PC-9 (cell line): ENCODE data around the gene EXOC4. TPM values are rescaled to one million over a fixed set of nuclear protein-coding genes. Genes with fewer than 3 reads are reported as not detected.

Source experiments
- BruUV-seq: library from RNA; stranded (reverse); fragments of 400-500 nt; replicated peaks from 2 replicates; lab custom pipeline; 2021; lab: Mats Ljungman, UMichigan
- CTCF ChIA-PET: fragments of 300-600 bp; sonication (Branson Sonifier 250); formaldehyde crosslinking; loops from one replicate; lab custom pipeline; 2022; ENCODE audit warnings: antibody characterized with exemption; lab: Charles Lee
- POLR2A ChIA-PET: fragments of 300-600 bp; sonication (Branson Sonifier 250); formaldehyde crosslinking; loops from one replicate; lab custom pipeline; 2022; ENCODE audit warnings: antibody characterized with exemption; ENCODE audit not compliant: unreplicated experiment; lab: Charles Lee
- DNase-seq, 2 experiments: peaks; one replicate each; pipeline versions ENCODE4 v3.0.0 to v3.0.0-alpha.2; 2015 to 2022; ENCODE audit warnings: mixed read lengths in 1 of 2
- H2AFZ ChIP-seq: fragments of 200-600 bp; sonication (generic); 2 replicates; pipeline ENCODE4 v1.8.1; 2017; ENCODE audit warnings: antibody characterized with exemption
- H3F3A ChIP-seq: fragments of 200-600 bp; sonication (generic); 2 replicates; pipeline ENCODE4 v1.8.1; 2017; ENCODE audit warnings: antibody characterized with exemption, mild to moderate bottlenecking, low read depth; ENCODE audit not compliant: insufficient read depth
- H3K27ac ChIP-seq: fragments of 200-600 bp; sonication (generic); 2 replicates; pipeline ENCODE4 v1.6.1; 2016; ENCODE audit warnings: mixed run types
- H3K27me3 ChIP-seq: fragments of 200-600 bp; sonication (generic); 2 replicates; pipeline ENCODE4 v1.6.1; 2016; ENCODE audit warnings: low read depth, mixed run types; ENCODE audit not compliant: insufficient read depth
- H3K36me3 ChIP-seq: fragments of 200-600 bp; sonication (generic); 2 replicates; pipeline ENCODE4 v1.6.1; 2016; ENCODE audit warnings: low read depth, mixed run types
- H3K4me1 ChIP-seq: fragments of 200-600 bp; sonication (generic); replicated peaks from 2 replicates; pipeline ENCODE4 v1.6.1; 2016; ENCODE audit warnings: mixed run types; ENCODE audit not compliant: insufficient read depth
- H3K4me2 ChIP-seq: fragments of 200-600 bp; sonication (generic); 2 replicates; pipeline ENCODE4 v1.6.1; 2017; ENCODE audit warnings: mixed run types
- H3K4me3 ChIP-seq: fragments of 200-600 bp; sonication (generic); 2 replicates; pipeline ENCODE4 v1.6.1; 2016; ENCODE audit warnings: mixed run types
- H3K79me2 ChIP-seq: fragments of 200-600 bp; sonication (generic); 2 replicates; pipeline ENCODE4 v1.6.1; 2017; ENCODE audit warnings: low read depth, mixed run types
- H3K9me2 ChIP-seq: fragments of 200-600 bp; sonication (generic); 2 replicates; pipeline ENCODE4 v1.8.1; 2017; ENCODE audit warnings: mild to moderate bottlenecking; ENCODE audit not compliant: insufficient read depth
- H3K9me3 ChIP-seq: fragments of 200-600 bp; sonication (generic); 2 replicates; pipeline ENCODE4 v1.8.1; 2016; ENCODE audit warnings: low read depth; ENCODE audit not compliant: insufficient read depth
- H4K20me1 ChIP-seq: fragments of 200-600 bp; sonication (generic); 2 replicates; pipeline ENCODE4 v1.8.1; 2017; ENCODE audit not compliant: insufficient read depth
- CTCF ChIP-seq: fragments of 200-600 bp; sonication (generic); conservative IDR thresholded peaks from 2 replicates; pipeline ENCODE4 v1.6.1; 2017; ENCODE audit warnings: mixed run types, antibody characterized with exemption, mild to moderate bottlenecking, moderate library complexity
- EZH2 ChIP-seq: fragments of 200-600 bp; sonication (generic); IDR thresholded peaks from 2 replicates; pipeline ENCODE4 v1.8.0; 2017; ENCODE audit warnings: antibody characterized with exemption, low read depth
- intact Hi-C: fragments of 100-400 bp; cut with micrococcal nuclease; formaldehyde crosslinking; loops from one replicate; pipeline ENCODE4 v1.10.0; 2022; ENCODE audit not compliant: unreplicated experiment
- total RNA-seq: library from RNA; stranded (reverse); gene quantifications from 2 replicates; pipeline ENCODE4 v1.2.3, GENCODE V29; 2021

EXOC4 gene
- total RNA-seq, 1 experiment from 2014 or later = 101 TPM

GRCh38 chr7:133973710-133974109 is 720.8 kb downstream of the EXOC4 start:
- Histone ChIP-seq H2AFZ (no peak overlapping the region), H3K4me3 (no peak overlapping the region), H3K79me2 (no peaks in the 10 kb centered on the region), H3K9me3 (no peaks in the 10 kb centered on the region), H3K27ac (no peak overlapping the region), H3K4me1 (no peaks in the 10 kb centered on the region), H3K27me3 (no peaks in the 10 kb centered on the region), H4K20me1 (no peaks in the 10 kb centered on the region), H3K9me2 (no peaks in the 10 kb centered on the region), H3K4me2 (no peak overlapping the region), H3K36me3 (no peaks in the 10 kb centered on the region), H3F3A (0 out of 2 replicates have a peak, but pooled peaks cover 3% of the 10 kb centered on the region)
- no peak for TF ChIP-seq CTCF
- no peak for TF ChIP-seq EZH2
- intact Hi-C loops = no loop called here
- BruUV-seq = no TSS peak
- CTCF ChIA-PET = no interaction called here
- POLR2A ChIA-PET = no interaction called here
- no peak for DNase-seq

DNA sequence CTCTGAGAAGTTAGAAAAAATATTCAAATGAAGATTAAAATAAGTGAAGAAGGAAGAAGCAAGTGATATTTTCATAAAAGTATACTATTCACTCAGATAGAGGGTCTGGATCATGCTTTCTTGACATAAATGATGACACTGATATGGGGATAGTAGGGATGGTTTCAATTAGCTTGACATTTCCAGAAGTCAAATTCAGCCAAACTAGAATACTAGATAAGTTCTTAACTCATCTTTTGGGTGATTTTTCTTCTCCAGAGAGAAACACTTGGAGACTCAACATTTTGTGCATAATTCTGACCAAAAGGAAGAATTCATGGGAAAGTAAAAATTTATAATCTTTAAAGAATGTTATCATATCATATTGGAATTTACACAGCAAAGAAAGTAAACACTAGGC is 722.3 kb downstream of the EXOC4 start:
- Histone ChIP-seq H2AFZ (no peak overlapping the region), H3K4me3 (no peak overlapping the region), H3K4me1 (no peaks in the 10 kb centered on the region), H3K4me2 (no peak overlapping the region), H3K9me2 (no peaks in the 10 kb centered on the region), H3K79me2 (no peaks in the 10 kb centered on the region), H3K27me3 (no peaks in the 10 kb centered on the region), H3K36me3 (no peaks in the 10 kb centered on the region), H3F3A (0 out of 2 replicates have a peak, but pooled peaks cover 3% of the 10 kb centered on the region), H3K27ac (no peak overlapping the region), H3K9me3 (no peaks in the 10 kb centered on the region), H4K20me1 (no peaks in the 10 kb centered on the region)
- intact Hi-C loops = no loop called here
- DNase-seq = no peak
- CTCF ChIA-PET = interaction anchor here (0.6 kb wide), 1 partner anchor 1766 kb away, joined by 3 read pairs; no protein-coding TSS in a partner anchor
- BruUV-seq = no TSS peak
- POLR2A ChIA-PET = no interaction called here
- TF ChIP-seq CTCF (no peak), EZH2 (no peak)

DNA sequence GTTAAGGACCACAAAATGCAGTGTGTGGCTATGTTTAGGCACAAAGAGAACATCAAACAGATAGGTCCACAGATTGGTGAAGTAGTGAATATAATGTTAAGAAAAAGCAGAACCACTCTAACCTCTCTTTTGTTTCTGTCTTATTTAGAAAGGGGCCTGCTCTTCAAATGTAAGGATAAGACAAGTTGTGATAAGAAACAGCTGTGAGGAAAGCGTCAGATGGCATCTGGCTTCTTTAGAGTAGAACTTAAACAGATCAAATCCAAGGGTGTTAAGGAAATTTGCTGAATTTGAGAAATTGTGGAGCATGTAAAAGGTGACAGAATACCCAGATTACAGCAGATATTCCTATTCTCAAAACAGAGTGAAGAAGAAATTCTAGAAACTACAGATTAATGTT is 723.3 kb downstream of the EXOC4 start:
- H3K79me2 ChIP-seq = no peaks in the 10 kb centered on the region
- H3K4me1 ChIP-seq = no peaks in the 10 kb centered on the region
- intact Hi-C loops = no loop called here
- H3K36me3 ChIP-seq = no peaks in the 10 kb centered on the region
- H3K4me2 ChIP-seq = no peak overlapping the region
- ChIA-PET POLR2A (no interaction called here), CTCF (interaction anchor here (0.6 kb wide), 1 partner anchor 1824 kb away, joined by 3 read pairs; no protein-coding TSS in a partner anchor)
- no peaks in the 10 kb centered on the region for H4K20me1 ChIP-seq
- no TSS peak for BruUV-seq
- H3F3A ChIP-seq = 0 out of 2 replicates have a peak, but pooled peaks cover 3% of the 10 kb centered on the region
- H3K27me3 ChIP-seq = no peaks in the 10 kb centered on the region
- H3K27ac ChIP-seq = no peak overlapping the region
- no peaks in the 10 kb centered on the region for H3K9me2 ChIP-seq
- TF ChIP-seq EZH2 (no peak), CTCF (no peak)
- no peak for DNase-seq
- no peak overlapping the region for H3K4me3 ChIP-seq
- H3K9me3 ChIP-seq = no peaks in the 10 kb centered on the region
- H2AFZ ChIP-seq = no peak overlapping the region
